ENCODE measurements around the gene ACSM3. TPM values are rescaled to one million over a fixed set of nuclear protein-coding genes. Genes with fewer than 3 reads are reported as not detected.
"Not testable (repeated sequence)": the region's sequence is repeated elsewhere in the genome, so short reads cannot be mapped to it uniquely, and the experiment has no call there.

The ACSM3 gene
- total and polyA plus RNA-seq, 2 donors (not counting 3 experiments of a cell fraction or from before 2014, with no cell fraction given): 23.7 to 37.3 TPM

DNA sequence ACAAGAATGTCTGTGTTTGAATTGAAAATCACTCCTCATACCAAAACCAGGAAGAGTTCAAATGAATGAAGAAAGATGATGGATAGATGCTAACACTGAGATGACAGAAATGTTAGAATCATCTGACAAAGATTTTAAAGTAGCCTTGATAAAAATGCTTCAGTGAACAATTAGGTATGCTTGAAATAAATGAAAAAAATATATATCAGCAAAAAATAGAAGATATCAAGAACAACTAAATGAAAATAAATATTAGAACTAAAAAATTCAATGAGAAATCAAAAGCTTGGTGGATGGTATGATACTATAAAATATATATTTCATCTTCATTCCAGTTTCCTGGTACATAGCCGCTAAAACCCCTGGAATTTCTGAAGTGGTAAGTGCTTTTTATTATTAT lies 8.6 kb upstream of the ACSM3 start:
- Histone ChIP-seq H3K27ac (ENCODE audit: insufficient read depth, low read depth, low read length) (no peak overlapping the region), H3K4me1 (ENCODE audit: control insufficient read depth, extremely low read depth, insufficient read depth, low read length) (no peaks in the 10 kb centered on the region), H3K4me3 (replicated peaks in 1 of 3; ENCODE audit: insufficient read depth in 1 of 3, low read depth in 1 of 3, low read length in 3 of 3) (no peak overlapping the region), H3K27me3 (ENCODE audit: control insufficient read depth in 2 of 2, insufficient read depth in 2 of 2, low read length in 2 of 2) (peaks cover 0 to 3% of the 10 kb centered on the region in 2 experiments), H3K4me2 (ENCODE audit: insufficient read depth, low read length) (no peak overlapping the region), H3K79me2 (ENCODE audit: control insufficient read depth, insufficient read depth, low read length) (no peaks in the 10 kb centered on the region), H3K9me1 (replicated peaks; ENCODE audit: control insufficient read depth, extremely low read depth, insufficient read depth, low read length) (no peaks in the 10 kb centered on the region), H3K36me3 (ENCODE audit: control insufficient read depth in 2 of 2, extremely low read depth in 1 of 2, insufficient read depth in 2 of 2, low read length in 2 of 2) (no peaks in the 10 kb centered on the region), H4K20me1 (replicated peaks; ENCODE audit: control insufficient read depth, extremely low read depth, insufficient read depth, low read length) (no peaks in the 10 kb centered on the region), H3K9ac (replicated peaks; ENCODE audit: extremely low read depth, insufficient read depth, low read length) (no peak overlapping the region), H3K9me3 (replicated peaks; ENCODE audit: control insufficient read depth, insufficient read depth, low read length) (no peaks in the 10 kb centered on the region), H2AFZ (ENCODE audit: low read depth, low read length) (no peak overlapping the region)
- dilution Hi-C loops (cut with MboI; ENCODE audit: extremely low pct_ligation_motif_present, low sequenced_read_pairs) (no loop called here), intact Hi-C loops (cut with micrococcal nuclease) (no loop called here)
- no TSS peak for BruUV-seq (replicated peaks)
- FAIRE-seq (no peak), DNase-seq (ENCODE audit: low read depth, low spot score) (no peak)
- TF ChIP-seq CTCF (IDR thresholded peaks at IDR 0.05; ENCODE audit: extremely low read depth in 1 of 2, insufficient read depth in 1 of 2, low read depth in 1 of 2, low read length in 2 of 2) (no peak), JUN (IDR thresholded peaks at IDR 0.05; ENCODE audit: borderline replicate concordance, insufficient read depth, insufficient read length, low read depth) (no peak), POLR2A (IDR thresholded peaks at IDR 0.05; ENCODE audit: low read depth, low read length) (no peak), GATA2 (IDR thresholded peaks at IDR 0.05; ENCODE audit: insufficient read depth, insufficient read length, low read depth, low read length) (no peak), MYC (IDR thresholded peaks at IDR 0.05; ENCODE audit: low read depth, low read length) (no peak), FOS (IDR thresholded peaks at IDR 0.05; ENCODE audit: borderline replicate concordance, insufficient read depth, low read length) (no peak), POLR2AphosphoS5 (IDR thresholded peaks at IDR 0.05; ENCODE audit: insufficient read depth, low read depth, low read length) (no peak), EZH2 (IDR thresholded peaks at IDR 0.05; ENCODE audit: borderline replicate concordance, low read depth, low read length, severe bottlenecking) (no peak)
- TF ChIP-seq, protein P1, sequence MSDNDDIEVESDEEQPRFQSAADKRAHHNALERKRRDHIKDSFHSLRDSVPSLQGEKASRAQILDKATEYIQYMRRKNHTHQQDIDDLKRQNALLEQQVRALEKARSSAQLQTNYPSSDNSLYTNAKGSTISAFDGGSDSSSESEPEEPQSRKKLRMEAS (IDR thresholded peaks at IDR 0.05; ENCODE audit: insufficient read depth, insufficient read length): no peak
- ChIA-PET POLR2A (no interaction called here), CTCF (interaction anchor here (0.5 to 1.6 kb wide), 2 partner anchors 19 to 460 kb away, joined by 3 to 6 read pairs; no protein-coding TSS in a partner anchor)

DNA sequence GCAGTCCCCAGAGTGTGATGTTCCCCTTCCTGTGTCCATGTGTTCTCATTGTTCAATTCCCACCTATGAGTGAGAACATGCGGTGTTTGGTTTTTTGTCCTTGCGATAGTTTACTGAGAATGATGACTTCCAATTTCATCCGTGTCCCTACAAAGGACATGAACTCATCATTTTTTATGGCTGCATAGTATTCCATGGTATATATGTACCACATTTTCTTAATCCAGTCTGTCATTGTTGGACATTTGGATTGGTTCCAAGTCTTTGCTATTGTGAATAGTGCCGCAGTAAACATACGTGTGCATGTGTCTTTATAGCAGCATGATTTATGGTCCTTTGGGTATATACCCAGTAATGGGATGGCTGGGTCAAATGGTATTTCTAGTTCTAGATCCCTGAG lies 8.0 kb upstream of the ACSM3 start:
- CTCF ChIA-PET; H3K4me3 ChIP-seq (replicated peaks in 1 of 3; ENCODE audit: insufficient read depth in 1 of 3, low read depth in 1 of 3, low read length in 3 of 3); H3K9me3 ChIP-seq (replicated peaks; ENCODE audit: control insufficient read depth, insufficient read depth, low read length); H3K9ac ChIP-seq (replicated peaks; ENCODE audit: extremely low read depth, insufficient read depth, low read length); H2AFZ ChIP-seq (ENCODE audit: low read depth, low read length); H3K36me3 ChIP-seq (ENCODE audit: control insufficient read depth in 2 of 2, extremely low read depth in 1 of 2, insufficient read depth in 2 of 2, low read length in 2 of 2); FAIRE-seq; POLR2A ChIA-PET; H3K4me2 ChIP-seq (ENCODE audit: insufficient read depth, low read length); BruUV-seq (replicated peaks); H3K4me1 ChIP-seq (ENCODE audit: control insufficient read depth, extremely low read depth, insufficient read depth, low read length); H3K27ac ChIP-seq (ENCODE audit: insufficient read depth, low read depth, low read length); intact Hi-C loops (cut with micrococcal nuclease); H3K27me3 ChIP-seq (ENCODE audit: control insufficient read depth in 2 of 2, insufficient read depth in 2 of 2, low read length in 2 of 2); dilution Hi-C loops (cut with MboI; ENCODE audit: extremely low pct_ligation_motif_present, low sequenced_read_pairs); DNase-seq (ENCODE audit: low read depth, low spot score); H3K9me1 ChIP-seq (replicated peaks; ENCODE audit: control insufficient read depth, extremely low read depth, insufficient read depth, low read length); H4K20me1 ChIP-seq (replicated peaks; ENCODE audit: control insufficient read depth, extremely low read depth, insufficient read depth, low read length); H3K79me2 ChIP-seq (ENCODE audit: control insufficient read depth, insufficient read depth, low read length): not testable (repeated sequence)

Data from endothelial cell of umbilical vein (primary cell).